Measurements from ENCODE around the gene PTH2R.

- no peak for TF ChIP-seq POLR2A (IDR thresholded peaks at IDR 0.05; ENCODE audit: low read depth, low read length)
- no peak for TF ChIP-seq EZH2 (IDR thresholded peaks at IDR 0.05; ENCODE audit: borderline replicate concordance, low read depth, low read length, severe bottlenecking)
- TF ChIP-seq CTCF (IDR thresholded peaks at IDR 0.05; ENCODE audit: extremely low read depth in 1 of 2, insufficient read depth in 1 of 2, low read depth in 1 of 2, low read length in 2 of 2) = no peak
- TF ChIP-seq MAX (IDR thresholded peaks at IDR 0.05; ENCODE audit: insufficient read depth, insufficient read length) = no peak
- no peak for TF ChIP-seq POLR2AphosphoS5 (IDR thresholded peaks at IDR 0.05; ENCODE audit: insufficient read depth, low read depth, low read length)
- TF ChIP-seq GATA2 (IDR thresholded peaks at IDR 0.05; ENCODE audit: insufficient read depth, insufficient read length, low read depth, low read length) = no peak
These were observed 108.5 kb downstream of the PTH2R start for GRCh38 chr2:208515099-208515498.
